Measurements from ENCODE around the gene MYO5A.
A peak's percentile ranks its signal among the peaks of the same experiment; 100 is the strongest.

MYO5A gene

GRCh38 chr15:52331490-52332240, 197.0 kb downstream of the MYO5A start:
- peak; percentile 65 for DNase-seq (ENCODE audit: low read depth)
- H3K4me3 ChIP-seq (ENCODE audit: low read depth, low read length) = no peak overlapping the region
- TF ChIP-seq POLR2A (IDR thresholded peaks at IDR 0.05; ENCODE audit: extremely low read depth, insufficient read length) (no peak), MYC (IDR thresholded peaks at IDR 0.05; ENCODE audit: low read depth, low read length) (0 out of 2 replicates have a peak, but pooled peaks have one; percentile 23), MAX (IDR thresholded peaks at IDR 0.05; ENCODE audit: low read depth, low read length) (0 out of 2 replicates have a peak, but pooled peaks have one; percentile 5)
- TF ChIP-seq, protein P1, sequence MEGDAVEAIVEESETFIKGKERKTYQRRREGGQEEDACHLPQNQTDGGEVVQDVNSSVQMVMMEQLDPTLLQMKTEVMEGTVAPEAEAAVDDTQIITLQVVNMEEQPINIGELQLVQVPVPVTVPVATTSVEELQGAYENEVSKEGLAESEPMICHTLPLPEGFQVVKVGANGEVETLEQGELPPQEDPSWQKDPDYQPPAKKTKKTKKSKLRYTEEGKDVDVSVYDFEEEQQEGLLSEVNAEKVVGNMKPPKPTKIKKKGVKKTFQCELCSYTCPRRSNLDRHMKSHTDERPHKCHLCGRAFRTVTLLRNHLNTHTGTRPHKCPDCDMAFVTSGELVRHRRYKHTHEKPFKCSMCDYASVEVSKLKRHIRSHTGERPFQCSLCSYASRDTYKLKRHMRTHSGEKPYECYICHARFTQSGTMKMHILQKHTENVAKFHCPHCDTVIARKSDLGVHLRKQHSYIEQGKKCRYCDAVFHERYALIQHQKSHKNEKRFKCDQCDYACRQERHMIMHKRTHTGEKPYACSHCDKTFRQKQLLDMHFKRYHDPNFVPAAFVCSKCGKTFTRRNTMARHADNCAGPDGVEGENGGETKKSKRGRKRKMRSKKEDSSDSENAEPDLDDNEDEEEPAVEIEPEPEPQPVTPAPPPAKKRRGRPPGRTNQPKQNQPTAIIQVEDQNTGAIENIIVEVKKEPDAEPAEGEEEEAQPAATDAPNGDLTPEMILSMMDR (IDR thresholded peaks at IDR 0.05; ENCODE audit: low read depth, low read length) = peak; percentile 46

- DNase-seq (ENCODE audit: low read depth) = no peak
- TF ChIP-seq POLR2A (IDR thresholded peaks at IDR 0.05; ENCODE audit: extremely low read depth, insufficient read length) = no peak
- no peak for TF ChIP-seq MYC (IDR thresholded peaks at IDR 0.05; ENCODE audit: low read depth, low read length)
- TF ChIP-seq, protein P1 (IDR thresholded peaks at IDR 0.05; ENCODE audit: low read depth, low read length) = no peak
- TF ChIP-seq MAX (IDR thresholded peaks at IDR 0.05; ENCODE audit: low read depth, low read length) = no peak
- no peak overlapping the region for H3K4me3 ChIP-seq (ENCODE audit: low read depth, low read length)
Observed at GRCh38 chr15:52329987-52330386, 198.7 kb downstream of the MYO5A start.

GRCh38 chr15:52329150-52329549, 199.5 kb downstream of the MYO5A start:
- TF ChIP-seq MAX (IDR thresholded peaks at IDR 0.05; ENCODE audit: low read depth, low read length) = no peak
- TF ChIP-seq, protein P1 (IDR thresholded peaks at IDR 0.05; ENCODE audit: low read depth, low read length) = no peak
- no peak for TF ChIP-seq POLR2A (IDR thresholded peaks at IDR 0.05; ENCODE audit: extremely low read depth, insufficient read length)
- no peak for TF ChIP-seq MYC (IDR thresholded peaks at IDR 0.05; ENCODE audit: low read depth, low read length)
- no peak for DNase-seq (ENCODE audit: low read depth)
- H3K4me3 ChIP-seq (ENCODE audit: low read depth, low read length) = no peak overlapping the region

- DNase-seq (ENCODE audit: low read depth) = no peak
- TF ChIP-seq MAX (IDR thresholded peaks at IDR 0.05; ENCODE audit: low read depth, low read length) = no peak
- TF ChIP-seq, protein P1 (IDR thresholded peaks at IDR 0.05; ENCODE audit: low read depth, low read length) = no peak
- no peak for TF ChIP-seq MYC (IDR thresholded peaks at IDR 0.05; ENCODE audit: low read depth, low read length)
- no peak for TF ChIP-seq POLR2A (IDR thresholded peaks at IDR 0.05; ENCODE audit: extremely low read depth, insufficient read length)
- no peak overlapping the region for H3K4me3 ChIP-seq (ENCODE audit: low read depth, low read length)
Observed at GRCh38 chr15:52328680-52329079, 200.0 kb downstream of the MYO5A start.

- TF ChIP-seq MAX (IDR thresholded peaks at IDR 0.05; ENCODE audit: low read depth, low read length) (no peak), MYC (IDR thresholded peaks at IDR 0.05; ENCODE audit: low read depth, low read length) (no peak), POLR2A (IDR thresholded peaks at IDR 0.05; ENCODE audit: extremely low read depth, insufficient read length) (no peak)
- TF ChIP-seq, protein P1 (IDR thresholded peaks at IDR 0.05; ENCODE audit: low read depth, low read length) = no peak
- DNase-seq (ENCODE audit: low read depth) = no peak
- H3K4me3 ChIP-seq (ENCODE audit: low read depth, low read length) = no peak overlapping the region
Observed at GRCh38 chr15:52326756-52327155, 201.9 kb downstream of the MYO5A start.

All from NB4 (cell line).